HEK293T (cell line): Measurements from ENCODE around the gene RPL21.
"Not testable (repeated sequence)": the region's sequence is repeated elsewhere in the genome, so short reads cannot be mapped to it uniquely, and the experiment has no call there.

ENCODE experiments used
- CTCF ChIA-PET: fragments of 350-600 bp; formaldehyde crosslinking; extraction: SDS; loops from one replicate; lab custom pipeline; 2021; ENCODE audit warnings: antibody characterized with exemption, inconsistent platforms; lab: Yijun Ruan, JAX
- POLR2A ChIA-PET: fragments of 350-600 bp; formaldehyde crosslinking; extraction: SDS; loops from one replicate; lab custom pipeline; 2020; ENCODE audit warnings: antibody characterized with exemption, inconsistent platforms; lab: Yijun Ruan, JAX
- DNase-seq: peaks from one replicate; pipeline ENCODE4 v3.0.0; 2012; ENCODE audit warnings: mixed read lengths; ENCODE audit errors: extremely low spot score
- ARNT ChIP-seq: fragments of 450-650 bp; IDR thresholded peaks from 2 replicates; pipeline ENCODE4 v1.6.1; 2017; ENCODE audit warnings: mild to moderate bottlenecking
- BHLHE40 ChIP-seq: fragments of 450-650 bp; IDR thresholded peaks from 2 replicates; pipeline ENCODE4 v1.6.1; 2016; ENCODE audit warnings: mild to moderate bottlenecking, moderate library complexity, borderline replicate concordance
- CTBP1 ChIP-seq: fragments of 450-650 bp; IDR thresholded peaks from 2 replicates; pipeline ENCODE4 v1.6.1; 2016; ENCODE audit warnings: borderline replicate concordance
- ELF4 ChIP-seq: fragments of 450-650 bp; IDR thresholded peaks from 2 replicates; pipeline ENCODE4 v1.6.1; 2017; ENCODE audit warnings: antibody characterized with exemption
- FOXA1 ChIP-seq: fragments of 450-650 bp; IDR thresholded peaks from 2 replicates; pipeline ENCODE4 v1.6.1; 2016; ENCODE audit warnings: mild to moderate bottlenecking
- FOXK2 ChIP-seq: fragments of 450-650 bp; IDR thresholded peaks from 2 replicates; pipeline ENCODE4 v1.6.1; 2016; ENCODE audit warnings: mild to moderate bottlenecking
- FOXM1 ChIP-seq: fragments of 450-650 bp; IDR thresholded peaks from 2 replicates; pipeline ENCODE4 v1.6.1; 2017; ENCODE audit warnings: mild to moderate bottlenecking, borderline replicate concordance
- HDGF ChIP-seq: fragments of 450-650 bp; IDR thresholded peaks from 2 replicates; pipeline ENCODE4 v1.6.1; 2017; ENCODE audit warnings: antibody characterized with exemption, borderline replicate concordance
- L3MBTL2 ChIP-seq: fragments of 450-650 bp; conservative IDR thresholded peaks from 2 replicates; pipeline ENCODE4 v1.6.1; 2016; ENCODE audit warnings: mild to moderate bottlenecking
- LEF1 ChIP-seq: fragments of 450-650 bp; IDR thresholded peaks from 2 replicates; pipeline ENCODE4 v1.6.1; 2017; ENCODE audit warnings: mild to moderate bottlenecking, borderline replicate concordance
- NFRKB ChIP-seq: fragments of 450-650 bp; IDR thresholded peaks from 2 replicates; pipeline ENCODE4 v1.6.1; 2016; ENCODE audit warnings: mild to moderate bottlenecking, moderate library complexity
- SP1 ChIP-seq: fragments of 450-650 bp; IDR thresholded peaks from 2 replicates; pipeline ENCODE4 v1.6.1; 2017
- SUZ12 ChIP-seq: fragments of 450-650 bp; IDR thresholded peaks from 2 replicates; pipeline ENCODE4 v1.6.1; 2016; ENCODE audit warnings: mild to moderate bottlenecking
- TARDBP ChIP-seq: fragments of 450-650 bp; IDR thresholded peaks from 2 replicates; pipeline ENCODE4 v1.6.1; 2016
- ZNF384 ChIP-seq: fragments of 450-650 bp; IDR thresholded peaks from 2 replicates; pipeline ENCODE4 v1.6.1; 2016
- TF ChIP-seq, protein P1 (sequence below): fragments of 450-650 bp; IDR thresholded peaks from 2 replicates; pipeline ENCODE4 v1.6.1; 2016

RPL21 gene

DNA sequence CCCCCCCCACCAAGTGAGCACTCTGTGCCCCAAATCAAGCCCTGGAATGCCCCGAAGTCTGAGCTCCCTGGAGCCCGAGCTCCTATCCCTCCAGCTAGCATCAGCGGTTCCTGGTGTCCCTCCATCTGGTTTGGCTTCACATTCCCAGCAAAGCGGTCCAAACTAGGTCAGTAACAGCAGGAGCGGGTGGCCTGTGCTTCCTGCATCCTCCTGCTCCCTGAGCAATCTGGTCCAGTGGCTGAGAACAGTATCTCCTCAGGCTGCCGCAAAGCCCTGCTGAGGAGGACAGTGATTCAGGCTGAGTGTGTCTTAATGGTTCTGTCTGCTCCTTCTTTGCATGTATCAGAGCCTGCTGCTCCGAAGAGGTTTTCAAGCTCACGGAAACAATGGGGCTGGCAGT, 45.1 kb downstream of the RPL21 start:
- TF ChIP-seq NFRKB (no peak), L3MBTL2 (no peak), ELF4 (no peak), ARNT (no peak), SP1 (no peak), HDGF (no peak), LEF1 (no peak)
- ChIA-PET CTCF (interaction anchor here (0.9 kb wide), 1 partner anchor 57 kb away, joined by 4 read pairs; no protein-coding TSS in a partner anchor), POLR2A (interaction anchor here (1.2 kb wide), 1 partner anchor 46 kb away, joined by 3 read pairs; no protein-coding TSS in a partner anchor)
- no peak for DNase-seq

DNA sequence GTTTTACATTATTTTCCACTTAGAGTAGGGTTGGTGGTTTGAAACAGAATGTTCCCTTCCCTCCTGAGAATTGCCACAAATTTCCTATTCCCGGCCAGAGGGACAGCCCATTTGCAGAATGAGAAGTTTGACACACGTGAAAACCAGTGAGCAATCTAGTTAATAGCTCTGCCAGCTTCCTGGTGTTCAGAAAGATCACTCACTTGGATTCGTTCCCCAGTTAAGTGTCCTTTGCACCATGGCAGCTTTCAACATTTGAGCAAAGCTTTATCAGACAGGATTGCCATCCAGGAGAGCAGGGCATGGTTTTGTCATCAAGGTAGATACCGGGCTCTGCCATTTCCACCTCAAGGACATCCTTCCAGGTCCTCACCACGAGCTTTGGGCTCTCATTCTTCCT, 47.5 kb downstream of the RPL21 start:
- TF ChIP-seq FOXK2 (no peak), TARDBP (no peak), FOXA1 (no peak), HDGF (no peak), L3MBTL2 (no peak), SUZ12 (no peak), ARNT (no peak), ZNF384 (no peak), ELF4 (no peak), NFRKB (no peak), LEF1 (no peak), FOXM1 (no peak), SP1 (no peak), BHLHE40 (no peak), CTBP1 (no peak)
- TF ChIP-seq, protein P1, sequence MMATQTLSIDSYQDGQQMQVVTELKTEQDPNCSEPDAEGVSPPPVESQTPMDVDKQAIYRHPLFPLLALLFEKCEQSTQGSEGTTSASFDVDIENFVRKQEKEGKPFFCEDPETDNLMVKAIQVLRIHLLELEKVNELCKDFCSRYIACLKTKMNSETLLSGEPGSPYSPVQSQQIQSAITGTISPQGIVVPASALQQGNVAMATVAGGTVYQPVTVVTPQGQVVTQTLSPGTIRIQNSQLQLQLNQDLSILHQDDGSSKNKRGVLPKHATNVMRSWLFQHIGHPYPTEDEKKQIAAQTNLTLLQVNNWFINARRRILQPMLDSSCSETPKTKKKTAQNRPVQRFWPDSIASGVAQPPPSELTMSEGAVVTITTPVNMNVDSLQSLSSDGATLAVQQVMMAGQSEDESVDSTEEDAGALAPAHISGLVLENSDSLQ, result no peak
- DNase-seq, result no peak
- ChIA-PET POLR2A (no interaction called here), CTCF (no interaction called here)

DNA sequence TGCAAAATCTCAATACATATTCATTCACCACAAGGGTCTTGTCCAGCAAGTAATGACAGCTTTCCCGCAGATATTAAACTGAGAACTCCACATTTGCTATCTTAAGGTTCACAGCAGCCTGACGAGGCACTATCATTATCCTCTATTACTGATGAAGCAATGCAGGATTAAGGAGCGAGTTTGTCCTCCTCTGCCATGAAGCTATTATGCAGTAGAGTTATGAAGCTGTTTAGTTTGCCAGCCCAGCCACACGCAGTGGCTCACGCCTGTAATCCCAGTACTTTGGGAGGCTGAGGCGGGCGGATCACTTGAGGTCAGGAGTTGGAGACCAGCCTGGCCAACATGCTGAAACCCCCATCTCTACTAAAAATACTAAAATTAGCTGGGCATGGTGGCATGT, 49.0 kb downstream of the RPL21 start:
- POLR2A ChIA-PET, CTCF ChIA-PET: not testable (repeated sequence)

DNA sequence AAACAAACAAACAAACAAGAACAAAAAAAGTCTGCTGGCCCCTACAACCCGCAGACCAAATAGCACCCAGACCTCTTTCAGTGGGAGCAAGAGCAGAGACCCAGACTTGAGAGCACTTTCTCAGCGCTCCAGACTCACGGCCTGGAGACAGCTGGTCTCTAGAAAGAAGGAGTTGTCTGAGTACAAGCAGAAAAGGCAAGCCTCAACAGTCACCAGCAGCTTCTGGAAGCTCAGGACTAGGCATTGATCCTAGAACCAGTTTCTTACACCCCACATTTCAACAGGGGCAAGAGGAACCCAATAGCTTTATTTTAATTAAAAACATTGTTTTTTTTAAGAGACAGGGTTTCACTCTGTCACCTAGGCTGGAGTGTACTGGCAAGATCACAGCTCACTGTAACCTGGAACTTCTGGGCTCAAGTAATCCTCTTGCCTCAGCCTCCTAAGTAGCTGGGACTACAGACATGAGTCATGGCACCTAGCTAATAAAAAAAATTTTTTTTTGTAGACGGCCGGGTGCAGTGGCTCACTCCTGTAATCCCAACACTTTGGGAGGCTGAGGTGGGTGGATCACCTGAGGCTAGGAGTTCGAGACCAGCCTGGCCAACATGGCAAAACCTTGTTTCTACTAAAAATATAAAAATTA, 49.7 kb downstream of the RPL21 start:
- DNase-seq, result no peak
- ChIA-PET POLR2A (no interaction called here), CTCF (no interaction called here)

More for the DNA sequence above, 49.0 kb downstream of the RPL21 start:
- not testable (repeated sequence) for DNase-seq

DNA sequence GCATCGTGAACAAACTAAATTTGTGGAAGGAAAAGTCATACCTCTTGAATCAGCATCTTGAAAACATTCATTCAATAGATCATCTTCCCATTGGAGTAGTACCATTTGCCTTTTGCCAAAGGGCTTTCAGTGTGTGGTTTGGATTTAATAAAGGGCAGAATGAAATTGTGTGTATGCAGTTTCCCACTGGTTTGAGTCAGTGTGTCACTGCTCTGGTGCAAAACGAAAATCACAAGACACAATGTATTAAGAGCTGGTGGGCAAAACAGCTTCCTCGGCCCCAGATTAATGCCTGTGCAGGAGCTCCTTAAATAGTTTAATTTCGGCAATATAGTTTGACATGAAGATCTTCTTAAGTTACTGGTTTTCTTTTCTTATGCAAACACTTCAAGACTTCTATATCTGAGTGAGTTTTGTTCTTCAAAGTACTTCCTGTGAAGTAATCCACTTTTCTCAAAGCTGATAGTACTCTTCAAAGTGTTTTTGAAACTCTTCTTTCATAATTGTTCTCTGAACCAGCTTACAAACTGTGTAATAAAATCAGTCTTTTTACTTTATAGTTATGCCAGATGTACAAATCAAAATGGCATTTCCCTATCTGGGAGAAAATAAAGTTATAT, 51.4 kb downstream of the RPL21 start:
- DNase-seq, result no peak
- TF ChIP-seq TARDBP (no peak), SUZ12 (no peak), HDGF (no peak), ARNT (no peak), ZNF384 (no peak), CTBP1 (no peak), FOXK2 (no peak), FOXA1 (no peak), SP1 (no peak)
- ChIA-PET POLR2A (no interaction called here), CTCF (interaction anchor here (0.6 kb wide), 1 partner anchor 36 kb away, joined by 3 read pairs; no protein-coding TSS in a partner anchor)

More for the DNA sequence above, 49.7 kb downstream of the RPL21 start:
- TF ChIP-seq SUZ12 (no peak), TARDBP (no peak), HDGF (no peak), FOXM1 (no peak), SP1 (no peak), BHLHE40 (no peak), FOXA1 (no peak), ARNT (no peak), L3MBTL2 (no peak), ZNF384 (no peak), FOXK2 (no peak), CTBP1 (no peak), NFRKB (no peak), LEF1 (no peak), ELF4 (no peak)
- TF ChIP-seq, protein P1, result no peak

DNA sequence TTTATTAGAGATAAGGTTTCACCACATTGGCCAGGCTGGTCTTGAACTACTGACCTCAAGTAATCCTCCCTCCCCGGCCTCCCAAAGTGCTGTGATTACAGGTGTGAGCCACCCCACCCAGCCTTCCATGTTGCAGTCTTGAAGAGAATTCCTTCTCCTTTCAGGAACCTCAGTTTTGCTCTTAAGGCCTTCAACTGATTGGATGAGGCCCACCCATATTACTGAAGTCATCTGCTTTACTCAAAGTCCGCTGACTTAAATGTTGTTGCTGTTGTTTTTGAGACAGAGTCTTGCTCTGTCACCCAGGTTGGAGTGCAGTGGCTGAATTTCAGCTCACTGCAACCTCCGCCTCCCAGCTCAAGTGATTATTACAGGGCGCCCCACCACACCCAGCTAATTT, 52.7 kb downstream of the RPL21 start:
- ChIA-PET CTCF (no interaction called here), POLR2A (no interaction called here)
- no peak for DNase-seq
- TF ChIP-seq FOXA1 (no peak), ARNT (no peak), SUZ12 (no peak), CTBP1 (no peak), NFRKB (no peak), L3MBTL2 (no peak)
- TF ChIP-seq, protein P1, result no peak
